ENCODE measurements around the gene CHCHD2. TPM values are rescaled to one million over a fixed set of nuclear protein-coding genes. Genes with fewer than 3 reads are reported as not detected.

Gene CHCHD2
- total and polyA plus RNA-seq, 2 of the 13 experiments (the other 11 are each of a cell fraction or from before 2014, with no cell fraction given): 330 to 572 TPM

GRCh38 chr7:56106108-56107073 lies at the start of gene CHCHD2 (continued):
- TF ChIP-seq REST (IDR thresholded peaks at IDR 0.05; ENCODE audit: borderline replicate concordance in 1 of 2, low read depth in 1 of 2, low read length in 2 of 2): no peak; a peak in 1 of 4 replicates
- TF ChIP-seq ZNF646 (CRISPR knock-in tag; IDR thresholded peaks at IDR 0.05): no peak
- TF ChIP-seq ZBTB39 (CRISPR knock-in tag; IDR thresholded peaks at IDR 0.05): no peak
- TF ChIP-seq PITX1 (CRISPR knock-in tag; IDR thresholded peaks at IDR 0.05): peak; percentile 82; the same call in 1 of the 2 replicates
- no peak for TF ChIP-seq MIER2 (CRISPR knock-in tag; IDR thresholded peaks at IDR 0.05)
- TF ChIP-seq NR1H2 (CRISPR knock-in tag; IDR thresholded peaks at IDR 0.05; ENCODE audit: borderline replicate concordance, low read depth): no peak; the same call in 1 of the 2 replicates
- TF ChIP-seq ZNF468 (CRISPR knock-in tag; IDR thresholded peaks at IDR 0.05): no peak
- peak; percentile 86 for TF ChIP-seq KMT2A (CRISPR knock-in tag; IDR thresholded peaks at IDR 0.05)
- peak; percentile 16 for TF ChIP-seq ZSCAN9 (CRISPR knock-in tag; IDR thresholded peaks at IDR 0.05; ENCODE audit: borderline replicate concordance)
- no peak for TF ChIP-seq HDAC6 (IDR thresholded peaks at IDR 0.05; ENCODE audit: low read depth, low read length)
- 0 out of 2 replicates have a peak, but pooled peaks have one; percentile 48 for TF ChIP-seq ZNF337 (CRISPR knock-in tag; IDR thresholded peaks at IDR 0.05; ENCODE audit: borderline replicate concordance, low read depth)
- no peak for TF ChIP-seq NFE2 (CRISPR knock-in tag; IDR thresholded peaks at IDR 0.05)
- no peak for TF ChIP-seq SUZ12 (IDR thresholded peaks at IDR 0.05; ENCODE audit: low read depth, low read length)
- no peak for TF ChIP-seq SCMH1 (CRISPR knock-in tag; IDR thresholded peaks at IDR 0.05; ENCODE audit: borderline replicate concordance)

Data from HepG2 (cell line).